GM21825 (cell line): ENCODE results near the gene DGKQ.
"Not testable (repeated sequence)": the region's sequence is repeated elsewhere in the genome, so short reads cannot be mapped to it uniquely, and the experiment has no call there.

ENCODE experiments used
- ATAC-seq: cut with Tn5 transposase; IDR thresholded peaks from one replicate; pipeline ENCODE4 v1.9.1; 2021; ENCODE audit warnings: mild to moderate bottlenecking, moderate library complexity; ENCODE audit not compliant: unreplicated experiment

DGKQ gene

DNA sequence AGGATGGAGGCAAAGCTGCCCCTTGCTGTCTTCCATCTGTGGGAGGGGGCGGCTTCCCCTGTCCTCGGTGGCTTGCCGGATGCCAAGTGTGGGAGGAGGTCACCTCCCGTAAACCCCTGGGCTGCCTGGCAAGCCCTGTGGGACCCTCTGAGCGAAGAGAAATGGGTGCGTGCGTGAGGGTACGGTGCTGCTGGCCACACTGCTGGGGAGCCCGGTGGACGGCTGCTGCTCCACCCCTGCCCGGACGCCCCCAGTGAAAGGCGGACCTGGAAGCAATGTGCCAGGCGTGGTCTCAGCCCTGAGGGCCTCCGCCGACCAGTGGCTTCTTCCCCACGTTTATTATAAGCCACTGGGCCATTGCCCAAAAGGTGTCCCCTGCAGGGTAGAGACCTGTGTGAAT, 8.9 kb upstream of the DGKQ start:
- ATAC-seq: no peak

DNA sequence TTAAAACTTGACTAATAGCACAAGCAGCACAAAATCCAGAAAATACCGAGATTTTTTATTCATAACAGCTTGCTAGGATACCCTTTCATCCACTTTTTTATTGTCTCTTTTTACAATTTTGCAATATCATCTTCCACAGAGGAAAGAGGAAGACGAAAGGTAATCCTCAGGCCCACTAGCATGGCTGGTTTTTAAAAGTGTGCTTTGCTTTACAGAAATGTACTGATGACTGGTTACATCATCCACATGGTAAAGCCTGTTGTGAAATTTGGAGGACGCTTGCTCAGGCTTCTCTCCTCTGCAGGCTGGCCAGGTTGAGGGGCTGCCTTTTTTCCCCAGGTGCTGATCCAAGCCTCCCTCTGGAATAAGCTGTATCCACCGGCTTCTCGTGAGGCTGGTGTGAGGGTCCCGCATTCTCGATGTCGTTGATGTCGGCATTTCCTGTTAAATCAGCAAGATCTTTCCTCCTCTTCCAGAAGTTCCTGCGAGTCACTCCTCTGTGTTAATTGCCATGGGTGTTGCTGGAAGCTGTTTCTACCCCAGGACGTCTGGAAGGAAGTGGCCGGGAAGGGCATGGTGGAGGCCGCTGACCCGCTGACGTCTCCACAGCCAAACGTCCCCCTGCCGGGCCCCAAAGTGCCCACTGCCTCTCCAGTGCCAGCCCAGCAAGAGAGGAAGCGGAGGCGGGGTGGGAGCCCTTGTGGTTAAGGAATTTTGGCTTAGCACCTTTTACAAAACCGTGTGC, 5.8 kb upstream of the DGKQ start:
- ATAC-seq: no peak

DNA sequence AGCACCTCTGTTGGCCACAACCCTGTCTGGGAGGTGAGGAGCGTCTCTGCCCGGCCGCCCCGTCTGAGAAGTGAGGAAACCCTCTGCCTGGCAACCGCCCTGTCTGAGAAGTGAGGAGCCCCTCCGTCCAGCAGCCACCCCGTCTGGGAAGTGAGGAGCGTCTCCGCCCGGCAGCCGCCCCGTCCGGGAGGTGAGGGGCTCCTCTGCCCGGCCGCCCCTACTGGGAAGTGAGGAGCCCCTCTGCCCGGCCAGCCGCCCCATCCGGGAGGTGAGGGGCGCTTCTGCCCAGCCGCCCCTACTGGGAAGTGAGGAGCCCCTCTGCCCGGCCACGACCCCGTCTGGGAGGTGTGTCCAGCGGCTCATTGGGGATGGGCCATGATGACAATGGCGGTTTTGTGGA, 2.6 kb upstream of the DGKQ start:
- ATAC-seq: not testable (repeated sequence)

DNA sequence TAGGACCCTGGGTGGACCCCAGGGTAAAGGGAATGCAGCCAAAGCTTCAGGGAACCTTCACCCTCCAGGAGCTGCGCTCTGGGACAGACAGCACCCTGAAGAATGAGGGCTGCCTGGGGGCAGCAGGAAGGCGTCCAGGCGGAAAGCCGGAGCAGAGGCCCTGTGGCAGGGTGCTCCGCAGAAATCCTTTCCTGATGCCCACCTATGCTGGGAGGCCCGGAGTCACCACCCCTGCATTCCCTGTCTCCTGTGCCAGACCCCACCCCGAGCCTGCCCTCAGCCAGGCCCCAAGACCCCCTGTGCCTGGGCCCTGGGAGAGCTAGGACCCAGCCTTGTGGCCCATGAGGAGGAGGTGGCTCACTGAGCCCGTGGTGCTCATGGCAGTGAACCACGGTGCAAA, 1.3 kb upstream of the DGKQ start:
- no peak for ATAC-seq

DNA sequence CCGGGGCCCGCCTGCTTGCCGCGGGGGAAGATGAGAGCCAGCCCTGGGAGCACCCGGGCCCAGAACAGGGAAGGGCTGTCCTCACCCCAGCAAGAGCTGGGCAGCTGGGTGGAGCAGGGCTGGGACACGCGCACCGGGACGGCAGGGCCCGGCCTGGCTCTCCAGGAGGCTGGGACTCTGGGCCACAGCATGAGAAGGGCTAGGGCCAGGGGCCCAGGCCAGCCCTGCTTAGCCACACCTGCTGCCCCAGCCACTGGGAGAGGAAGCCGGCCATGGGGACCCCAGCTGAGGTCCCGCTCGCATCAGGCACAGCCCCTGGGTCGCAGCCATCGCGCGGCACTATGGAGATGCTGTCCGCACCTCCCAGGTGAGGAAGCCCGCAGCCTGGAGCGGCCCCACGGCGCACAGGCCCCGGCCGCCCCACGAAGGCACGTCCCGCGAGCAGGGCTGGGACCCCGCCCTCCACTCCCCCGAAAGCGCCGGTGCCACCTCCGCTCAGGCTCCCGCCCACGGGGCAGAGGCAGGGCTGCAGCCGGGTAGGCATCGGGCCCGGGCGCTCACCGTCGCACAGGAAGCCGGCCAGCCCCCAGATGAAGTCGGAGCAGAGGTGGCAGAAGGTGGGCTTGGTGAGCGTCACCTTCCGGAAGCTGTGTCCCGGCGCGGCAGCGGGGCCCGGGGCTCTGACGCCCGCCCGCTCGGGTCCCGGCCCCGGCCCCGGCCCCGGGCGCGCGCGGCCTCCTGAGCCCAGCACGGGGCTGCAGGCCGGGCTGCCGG, 531 bp downstream of the DGKQ start:
- ATAC-seq: peak; percentile 37

DNA sequence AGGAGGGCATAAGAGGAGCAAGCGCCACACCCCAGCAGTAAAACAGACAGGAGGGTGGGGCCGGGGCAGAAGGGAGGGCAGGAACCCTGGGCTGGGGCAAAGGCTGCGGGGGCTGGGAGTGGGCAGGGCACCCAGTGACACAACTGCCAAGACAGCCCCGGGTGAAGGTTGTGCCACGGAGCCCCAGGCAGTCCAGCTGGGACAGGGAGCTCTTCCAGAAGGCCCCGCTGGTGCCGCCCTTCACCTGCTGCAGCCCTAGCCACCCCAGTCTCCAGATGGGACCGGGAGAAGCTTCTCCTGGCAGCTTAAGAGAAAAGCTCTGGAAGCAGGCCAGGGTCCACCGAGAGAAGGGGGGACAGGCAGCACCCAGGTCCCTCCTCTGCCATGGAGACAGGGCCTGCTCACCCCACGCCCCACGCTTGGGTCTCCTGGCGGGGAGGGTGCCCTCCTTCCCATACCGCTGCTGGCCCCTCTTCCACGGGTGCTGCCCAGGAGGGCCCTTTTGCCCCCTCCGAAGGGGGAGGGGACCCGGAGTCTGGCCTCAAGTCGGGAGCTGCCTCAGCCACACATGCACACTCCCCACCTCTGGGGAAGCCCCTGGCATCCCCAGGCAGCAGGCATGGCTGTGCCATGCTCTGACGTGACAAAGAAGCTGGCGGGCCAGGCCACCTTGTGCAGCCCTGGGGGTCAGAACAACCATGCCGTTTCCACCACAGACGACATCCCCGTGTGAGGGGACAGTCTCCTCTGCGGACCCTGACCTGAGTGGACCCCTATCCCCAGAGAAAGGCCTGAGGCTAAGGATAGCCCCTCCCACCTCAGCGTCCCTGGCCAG, 1.5 kb downstream of the DGKQ start:
- no peak for ATAC-seq

DNA sequence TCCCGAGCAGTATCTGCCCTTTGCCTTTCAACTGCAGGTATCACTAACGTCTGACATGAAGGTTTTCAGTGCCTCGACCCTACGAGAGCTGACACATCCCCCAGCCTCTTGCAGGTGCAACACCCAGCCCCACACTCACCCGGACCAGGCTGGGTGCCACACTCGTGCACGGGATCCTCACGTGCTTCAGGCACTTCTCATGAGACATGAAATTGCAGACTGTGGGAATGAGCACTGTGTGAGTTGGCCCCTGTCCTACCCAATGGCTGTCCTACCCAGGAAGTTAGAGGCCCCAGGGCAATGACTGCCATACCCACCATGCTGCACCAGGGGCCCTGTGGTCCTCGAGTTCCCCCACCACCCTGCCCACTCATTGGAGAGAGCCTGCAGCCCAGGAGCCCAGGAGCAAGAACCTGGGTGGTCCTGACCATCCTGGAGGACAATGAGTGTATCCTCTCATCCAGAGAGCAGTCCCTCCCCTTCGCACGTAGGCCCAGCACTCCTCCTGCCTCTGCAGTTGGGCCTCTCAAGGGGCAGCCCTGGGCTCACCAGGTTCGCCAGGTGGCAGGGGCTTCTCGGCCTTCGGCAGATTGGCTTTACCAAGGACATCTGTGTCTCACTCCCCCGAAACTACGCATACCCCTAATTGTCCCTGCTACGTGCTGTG, 2.4 kb downstream of the DGKQ start:
- no peak for ATAC-seq

DNA sequence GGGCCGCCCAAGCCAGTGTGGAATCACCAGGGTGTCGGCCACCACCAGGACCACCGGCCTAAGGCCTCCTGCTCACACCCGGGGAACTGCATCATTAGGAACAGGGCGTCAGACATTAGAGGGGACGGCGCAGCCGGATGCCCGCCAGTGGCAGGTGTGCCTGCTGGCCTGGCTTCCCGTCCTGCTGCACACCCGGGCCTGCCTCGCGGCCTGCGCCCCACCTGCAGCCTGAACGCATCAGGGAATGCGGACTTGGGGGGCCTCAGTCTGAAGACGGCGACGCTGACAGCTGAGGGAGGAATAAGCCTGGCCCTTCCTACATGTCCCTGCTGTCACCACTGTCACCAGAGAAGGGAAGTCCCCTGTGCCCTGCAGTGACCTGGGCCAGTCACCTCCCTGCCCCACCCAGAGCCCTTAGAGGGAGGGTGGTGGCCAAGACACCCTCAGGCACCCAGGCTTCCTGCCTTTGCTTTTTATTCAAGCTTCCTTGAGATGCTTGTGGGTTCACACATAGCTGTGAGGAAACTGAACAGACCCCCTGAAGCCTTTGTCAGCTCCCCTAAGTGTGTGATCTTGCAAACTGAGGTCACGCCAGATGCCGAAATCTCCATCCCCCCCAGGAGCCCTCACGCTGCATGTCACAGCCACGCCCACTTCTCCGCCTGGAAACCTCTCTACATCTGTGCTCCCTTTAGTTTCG, 3.2 kb downstream of the DGKQ start:
- no peak for ATAC-seq

DNA sequence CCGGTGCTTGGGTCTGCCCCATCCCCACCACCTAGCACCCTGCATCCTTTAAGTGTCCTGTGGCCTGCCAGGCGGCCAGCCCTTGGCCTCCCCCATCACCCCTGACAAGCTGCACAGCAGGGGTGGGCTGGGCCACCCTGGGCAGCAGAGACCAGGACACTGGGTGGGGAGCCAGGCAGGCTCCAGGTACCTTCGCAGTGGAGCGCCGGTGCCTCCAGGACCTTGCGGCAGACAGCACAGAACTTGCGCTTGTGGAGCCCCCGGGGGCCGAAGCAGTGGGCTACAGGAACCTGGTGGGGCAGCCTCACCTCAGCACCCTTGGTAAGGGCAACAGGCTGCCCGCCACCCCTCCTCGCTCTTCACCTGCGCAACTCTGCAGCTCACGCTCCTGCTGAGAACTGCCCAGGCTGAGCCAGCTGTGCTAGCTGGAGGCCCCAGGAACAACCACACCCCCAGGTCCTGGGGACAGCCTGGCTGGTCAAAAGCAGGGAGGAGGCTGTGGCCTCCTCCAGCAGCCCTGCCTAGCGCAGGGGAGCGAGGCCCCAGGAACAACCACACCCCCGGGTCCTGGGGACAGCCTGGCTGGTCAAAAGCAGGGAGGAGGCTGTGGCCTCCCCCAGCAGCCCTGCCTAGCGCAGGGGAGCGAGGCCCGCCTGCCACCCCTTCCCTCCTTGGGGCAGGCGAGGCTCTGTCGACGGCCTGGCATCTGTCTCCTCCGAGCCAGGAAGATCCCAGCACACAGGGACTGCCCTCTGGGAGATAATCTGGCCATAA, 4.6 kb downstream of the DGKQ start:
- no peak for ATAC-seq

DNA sequence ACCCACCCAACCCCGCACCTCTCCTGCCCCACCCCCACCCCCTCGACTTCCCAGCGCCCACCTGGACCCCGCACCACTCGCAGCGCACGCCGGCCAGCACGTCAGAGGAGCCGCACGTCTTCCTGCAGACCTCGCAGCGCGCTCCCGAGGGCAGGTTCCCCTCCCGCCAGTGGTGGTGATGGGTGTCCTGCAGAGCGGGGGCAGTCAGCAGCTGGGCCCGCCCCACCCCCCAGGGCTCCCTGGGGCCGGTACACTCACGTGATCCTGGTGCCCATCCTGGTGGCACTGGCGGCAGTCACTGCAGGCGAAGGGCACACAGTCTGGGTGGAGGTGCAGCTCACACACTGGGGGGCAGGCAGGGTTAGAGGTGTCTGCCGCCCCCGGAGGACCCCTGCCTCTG, 5.1 kb downstream of the DGKQ start:
- no peak for ATAC-seq

DNA sequence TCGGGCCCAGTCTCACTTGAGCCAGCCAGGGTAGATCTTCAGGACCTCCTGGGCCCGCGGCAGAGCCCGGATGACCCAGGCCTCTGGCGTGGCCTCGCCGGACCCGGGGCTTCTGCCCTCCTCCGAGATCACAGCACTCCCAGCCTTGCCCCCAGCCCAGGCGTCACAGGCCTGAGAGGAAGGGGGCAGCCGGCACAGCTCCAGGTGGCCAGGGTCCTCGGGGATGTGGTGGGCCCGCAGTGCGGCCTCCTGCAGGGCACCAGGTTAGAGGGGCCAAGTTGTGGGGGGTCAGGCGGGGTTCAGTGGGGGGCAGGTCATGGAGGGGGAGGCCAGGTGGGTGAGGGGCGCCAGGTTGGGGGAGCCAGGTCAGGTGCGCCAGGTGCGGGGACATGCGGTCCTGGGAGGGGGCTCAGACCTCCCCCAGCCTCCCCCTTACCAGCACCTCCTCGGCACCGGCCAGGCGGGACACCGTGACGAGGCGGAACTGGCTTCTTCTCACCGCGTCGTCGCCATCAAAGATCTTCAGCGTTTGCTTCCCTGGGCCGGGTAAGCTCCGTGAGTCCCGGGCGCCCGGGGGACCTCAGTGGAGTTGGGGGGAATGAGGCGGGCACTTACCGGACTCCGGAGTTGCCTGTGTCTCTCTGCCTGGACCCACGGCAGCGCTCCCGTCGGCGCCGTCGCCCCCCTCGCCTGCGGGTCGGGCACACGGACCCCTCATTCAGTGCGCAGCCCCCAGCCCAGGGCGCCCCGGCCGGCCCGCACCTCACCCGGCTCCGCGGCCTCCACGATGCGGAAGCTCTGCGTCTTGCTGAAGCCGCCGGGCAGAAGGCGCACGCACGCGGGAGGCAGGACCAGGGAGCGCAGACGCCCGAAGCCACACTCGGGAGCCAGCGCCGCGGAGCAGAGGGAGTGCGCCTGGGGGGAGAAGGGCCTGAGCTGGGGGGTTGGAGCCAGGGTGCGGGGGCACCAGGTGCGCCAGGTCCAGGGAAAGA, 6.0 kb downstream of the DGKQ start:
- ATAC-seq: no peak

DNA sequence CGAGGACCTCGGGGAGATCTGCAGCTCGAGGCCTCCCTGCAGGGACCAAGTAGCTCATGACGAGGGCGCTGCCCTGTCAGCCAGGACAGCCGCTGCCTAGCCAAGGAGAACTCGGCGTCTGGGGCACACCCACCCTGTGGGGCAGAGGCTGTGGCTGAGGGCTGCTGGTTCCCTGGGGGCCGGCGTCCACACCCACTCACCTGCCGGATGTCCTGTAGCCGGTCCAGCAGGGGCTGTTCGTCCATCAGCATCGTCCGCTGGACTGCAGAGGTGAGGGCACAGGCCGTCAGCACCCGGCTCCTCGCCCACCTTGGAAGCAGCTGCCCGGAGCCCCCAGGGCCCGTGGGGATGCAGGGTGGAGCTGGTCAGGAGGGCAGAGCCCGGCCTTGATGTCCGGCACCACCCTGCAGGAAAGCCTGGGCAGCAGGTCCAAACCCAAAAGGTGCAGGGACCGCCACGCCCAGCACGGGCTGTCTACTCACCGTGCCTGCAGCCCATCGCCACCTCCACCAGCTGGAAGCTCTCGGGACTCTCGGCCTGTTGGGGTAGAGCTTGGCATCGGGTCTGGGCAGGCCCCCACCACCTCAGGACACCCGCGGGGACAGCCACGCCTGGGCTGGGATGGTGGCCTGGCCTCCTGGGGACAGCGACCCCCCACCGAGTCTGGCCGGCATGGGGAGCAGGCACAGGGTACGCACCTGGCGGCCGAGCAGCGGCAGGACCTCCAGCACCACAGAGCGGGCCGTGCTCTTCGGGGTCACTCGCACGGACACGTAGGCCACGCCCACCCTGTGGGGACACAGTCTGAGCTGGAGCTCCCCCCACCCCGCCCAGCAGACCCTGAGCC, 6.9 kb downstream of the DGKQ start:
- ATAC-seq: no peak

DNA sequence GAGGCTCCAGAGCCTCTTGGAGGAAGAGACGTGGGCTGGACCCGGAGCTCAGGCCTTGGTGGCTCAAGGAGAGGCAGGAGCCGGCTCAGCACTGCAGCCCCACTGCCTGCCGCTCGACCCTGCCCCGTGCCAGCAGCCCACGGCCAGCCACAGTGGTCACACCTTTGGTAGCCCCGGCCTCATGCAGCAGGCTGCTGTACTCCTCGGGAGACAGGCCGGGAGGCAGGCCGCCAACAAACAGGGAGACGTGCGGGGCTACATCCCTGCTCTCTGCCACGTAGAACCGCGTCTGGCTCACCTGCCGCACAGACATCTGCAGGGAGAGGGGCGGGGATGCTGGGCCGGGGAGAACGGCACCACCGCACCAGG, 7.6 kb downstream of the DGKQ start:
- ATAC-seq: no peak

DNA sequence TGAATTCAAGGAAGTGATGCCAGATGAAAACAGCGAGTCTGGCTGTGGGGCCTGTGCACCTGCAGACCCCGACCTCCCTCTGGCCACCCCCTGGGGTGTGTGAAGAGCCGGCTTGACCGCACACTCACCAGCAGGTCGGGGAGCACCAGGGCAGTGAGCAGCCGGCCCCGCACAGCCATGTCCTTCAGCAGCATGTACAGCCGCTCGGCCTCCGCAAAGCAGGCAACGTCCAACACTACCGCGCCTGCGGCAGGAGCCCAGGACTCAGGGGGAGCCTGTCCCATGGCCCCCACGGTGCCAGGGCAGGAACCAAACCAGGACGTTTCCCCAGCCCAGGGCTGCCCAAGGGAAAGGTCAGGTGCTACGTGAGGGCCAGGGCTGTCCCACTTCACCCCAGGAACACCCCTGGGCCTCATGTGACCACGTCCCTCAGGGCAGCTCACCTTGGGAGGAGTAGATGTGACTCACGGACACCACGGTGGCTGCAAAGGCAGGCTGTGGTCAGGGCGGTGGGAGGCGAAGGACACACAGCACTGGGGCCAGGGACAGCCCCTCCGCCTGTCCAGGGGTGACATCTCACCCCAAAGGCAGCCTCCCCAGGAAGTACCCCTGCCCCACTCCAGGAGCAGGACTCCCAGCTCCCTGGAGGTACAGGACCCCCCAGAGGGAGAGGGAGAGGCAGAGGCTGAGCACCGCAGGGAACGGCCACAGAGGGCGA, 8.2 kb downstream of the DGKQ start:
- no peak for ATAC-seq

DNA sequence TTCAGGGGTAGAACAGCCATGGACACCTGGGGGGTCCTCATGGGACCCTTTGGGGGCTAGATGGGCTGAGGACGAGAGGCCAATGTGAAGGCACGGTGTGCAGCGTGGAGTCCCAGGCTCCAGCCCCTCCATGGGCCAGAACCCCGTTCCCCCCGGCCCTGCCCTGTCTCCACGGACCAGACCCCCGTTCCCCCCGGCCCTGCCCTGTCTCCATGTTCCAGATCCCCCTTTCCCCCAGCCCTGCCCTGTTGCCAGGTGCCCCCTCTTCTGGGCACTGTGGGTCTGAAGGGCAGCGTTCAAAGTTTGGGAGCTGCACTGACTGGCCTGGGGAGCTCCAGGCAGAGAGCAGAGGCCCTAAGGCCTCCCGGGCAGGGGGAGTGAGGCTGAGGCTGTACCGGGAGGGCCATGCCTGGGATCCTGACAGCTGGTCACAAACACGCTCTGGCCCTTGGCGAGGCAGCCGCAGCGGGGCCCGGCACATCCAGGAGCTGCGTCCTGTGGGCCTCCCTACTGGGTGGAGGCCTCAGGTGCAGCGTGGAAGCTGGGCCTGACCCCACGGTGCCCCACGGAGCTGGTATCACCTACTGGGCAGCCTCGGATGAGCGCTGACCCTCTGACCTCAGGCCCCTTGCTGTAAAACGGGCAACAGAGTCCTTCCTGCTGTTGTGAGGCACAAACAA, 8.9 kb downstream of the DGKQ start:
- ATAC-seq: no peak
